Activated CD4-positive, alpha-beta T cell treated with anti-CD3 and anti-CD28 coated beads for 36 hours (primary cell): ENCODE results near the gene ZFHX3. TPM values are rescaled to one million over a fixed set of nuclear protein-coding genes. Genes with fewer than 3 reads are reported as not detected.

Experiments used
- ATAC-seq: fragments of 200-7000 bp; cut with Tn5 transposase; one replicate; pipeline ENCODE4 v1.10.0; 2021; ENCODE audit warnings: mild to moderate bottlenecking, moderate library complexity
- CTCF ChIA-PET: fragments of 350-600 bp; sonication (Branson Sonifier 250); formaldehyde crosslinking; loops from one replicate; lab custom pipeline; 2021; ENCODE audit warnings: antibody characterized with exemption; lab: Charles Lee
- POLR2A ChIA-PET: fragments of 350-600 bp; sonication (Branson Sonifier 250); formaldehyde crosslinking; loops from one replicate; lab custom pipeline; 2021; ENCODE audit warnings: antibody characterized with exemption, inconsistent platforms; lab: Charles Lee
- DNase-seq: peaks from one replicate; pipeline ENCODE4 v3.0.0-alpha.2; 2020
- H3K27ac Mint-ChIP-seq: one replicate; pipeline ENCODE4 v1.8.0; 2021; ENCODE audit warnings: mixed read lengths
- H3K27me3 Mint-ChIP-seq: one replicate; pipeline ENCODE4 v1.8.0; 2021; ENCODE audit warnings: mixed read lengths
- H3K36me3 Mint-ChIP-seq: one replicate; pipeline ENCODE4 v1.8.0; 2021; ENCODE audit warnings: low read depth, mixed read lengths
- H3K4me1 Mint-ChIP-seq: one replicate; pipeline ENCODE4 v1.8.0; 2021; ENCODE audit warnings: mixed read lengths
- H3K4me3 Mint-ChIP-seq: one replicate; pipeline ENCODE4 v1.8.0; 2021; ENCODE audit warnings: mild to moderate bottlenecking, moderate library complexity, mixed read lengths
- H3K9me3 Mint-ChIP-seq: one replicate; pipeline ENCODE4 v1.8.0; 2021; ENCODE audit warnings: low read depth, mixed read lengths
- intact Hi-C, 2 experiments: fragments of 100-400 bp; cut with DNase I in 1 of 2; cut with micrococcal nuclease in 1 of 2; formaldehyde crosslinking; loops; one replicate each; pipeline versions ENCODE4 v1.14.2 to v1.15.1; 2022 to 2024; cut with DNase I, micrococcal nuclease
- total RNA-seq, 2 experiments: library from RNA; stranded (reverse); gene quantifications; one replicate each; pipeline ENCODE4 v1.2.3, GENCODE V29; 2021

ZFHX3 gene
- total RNA-seq, 2 experiments from 2014 or later, result 0.27 to 0.37 TPM

GRCh38 chr16:72969812-72970211 lies 78.1 kb downstream of the ZFHX3 start:
- intact Hi-C loops, result no loop called here
- ChIA-PET CTCF (no interaction called here), POLR2A (no interaction called here)
- Mint-ChIP-seq H3K27ac (no peak overlapping the region), H3K36me3 (no peaks in the 10 kb centered on the region), H3K27me3 (no peaks in the 10 kb centered on the region), H3K4me3 (no peak overlapping the region), H3K4me1 (no peaks in the 10 kb centered on the region), H3K9me3 (peaks cover 2% of the 10 kb centered on the region)
- ATAC-seq, result no peak
- DNase-seq, result no peak

- ATAC-seq, result no peak
- Mint-ChIP-seq H3K9me3 (peaks cover 2% of the 10 kb centered on the region), H3K4me1 (no peaks in the 10 kb centered on the region), H3K36me3 (no peaks in the 10 kb centered on the region), H3K4me3 (no peak overlapping the region), H3K27ac (no peak overlapping the region), H3K27me3 (no peaks in the 10 kb centered on the region)
- ChIA-PET CTCF (no interaction called here), POLR2A (no interaction called here)
- no peak for DNase-seq
- intact Hi-C loops, result no loop called here
These were observed 78.8 kb downstream of the ZFHX3 start for GRCh38 chr16:72969146-72969545.

GRCh38 chr16:72967941-72968340 lies 80.0 kb downstream of the ZFHX3 start:
- no peak for ATAC-seq
- ChIA-PET POLR2A (no interaction called here), CTCF (no interaction called here)
- H3K9me3 Mint-ChIP-seq, result peaks cover 2% of the 10 kb centered on the region
- no peaks in the 10 kb centered on the region for H3K4me1 Mint-ChIP-seq
- H3K27ac Mint-ChIP-seq, result no peak overlapping the region
- intact Hi-C loops, result no loop called here
- DNase-seq, result no peak
- no peaks in the 10 kb centered on the region for H3K36me3 Mint-ChIP-seq
- no peak overlapping the region for H3K4me3 Mint-ChIP-seq
- H3K27me3 Mint-ChIP-seq, result no peaks in the 10 kb centered on the region

- H3K36me3 Mint-ChIP-seq, result no peaks in the 10 kb centered on the region
- intact Hi-C loops, result no loop called here
- POLR2A ChIA-PET, result no interaction called here
These were observed 84.2 kb downstream of the ZFHX3 start for GRCh38 chr16:72963533-72964315.

GRCh38 chr16:72962347-72962746 lies 85.6 kb downstream of the ZFHX3 start:
- Mint-ChIP-seq H3K27ac (no peak overlapping the region), H3K4me1 (no peaks in the 10 kb centered on the region), H3K27me3 (no peaks in the 10 kb centered on the region), H3K36me3 (no peaks in the 10 kb centered on the region), H3K4me3 (no peak overlapping the region), H3K9me3 (no peaks in the 10 kb centered on the region)
- intact Hi-C loops, result no loop called here
- ATAC-seq, result no peak
- ChIA-PET CTCF (no interaction called here), POLR2A (no interaction called here)
- DNase-seq, result no peak

More at GRCh38 chr16:72963533-72964315, 84.2 kb downstream of the ZFHX3 start:
- H3K27me3 Mint-ChIP-seq, result no peaks in the 10 kb centered on the region
- CTCF ChIA-PET, result interaction anchor here (0.6 kb wide), 1 partner anchor 1037 kb away, joined by 4 read pairs; no protein-coding TSS in a partner anchor
- DNase-seq (no peak), ATAC-seq (no peak)
- H3K4me1 Mint-ChIP-seq, result no peaks in the 10 kb centered on the region
- H3K4me3 Mint-ChIP-seq, result no peak overlapping the region
- H3K27ac Mint-ChIP-seq, result no peak overlapping the region
- H3K9me3 Mint-ChIP-seq, result no peaks in the 10 kb centered on the region

- Mint-ChIP-seq H3K27me3 (no peaks in the 10 kb centered on the region), H3K4me1 (no peaks in the 10 kb centered on the region), H3K9me3 (no peaks in the 10 kb centered on the region), H3K4me3 (no peak overlapping the region), H3K27ac (no peak overlapping the region), H3K36me3 (no peaks in the 10 kb centered on the region)
- DNase-seq (no peak), ATAC-seq (no peak)
- intact Hi-C loops, result no loop called here
- POLR2A ChIA-PET, result no interaction called here
- CTCF ChIA-PET, result no interaction called here
These were observed 86.1 kb downstream of the ZFHX3 start for GRCh38 chr16:72961863-72962262.

GRCh38 chr16:72961115-72961832 lies 86.7 kb downstream of the ZFHX3 start:
- Mint-ChIP-seq H3K9me3 (no peaks in the 10 kb centered on the region), H3K36me3 (no peaks in the 10 kb centered on the region)
- intact Hi-C loops, result no loop called here

GRCh38 chr16:72960101-72960500 lies 87.8 kb downstream of the ZFHX3 start:
- Mint-ChIP-seq H3K9me3 (no peaks in the 10 kb centered on the region), H3K27me3 (no peaks in the 10 kb centered on the region), H3K4me1 (no peaks in the 10 kb centered on the region), H3K27ac (no peak overlapping the region), H3K4me3 (no peak overlapping the region), H3K36me3 (no peaks in the 10 kb centered on the region)
- DNase-seq (no peak), ATAC-seq (no peak)
- ChIA-PET CTCF (no interaction called here), POLR2A (no interaction called here)
- intact Hi-C loops, result no loop called here

More at GRCh38 chr16:72961115-72961832, 86.7 kb downstream of the ZFHX3 start:
- H3K27me3 Mint-ChIP-seq, result no peaks in the 10 kb centered on the region
- H3K27ac Mint-ChIP-seq, result no peak overlapping the region
- POLR2A ChIA-PET, result no interaction called here
- DNase-seq (no peak), ATAC-seq (no peak)
- no peaks in the 10 kb centered on the region for H3K4me1 Mint-ChIP-seq
- CTCF ChIA-PET, result no interaction called here
- H3K4me3 Mint-ChIP-seq, result no peak overlapping the region

- Mint-ChIP-seq H3K27ac (no peak overlapping the region), H3K27me3 (no peaks in the 10 kb centered on the region), H3K4me3 (no peak overlapping the region), H3K9me3 (no peaks in the 10 kb centered on the region), H3K4me1 (no peaks in the 10 kb centered on the region), H3K36me3 (no peaks in the 10 kb centered on the region)
- POLR2A ChIA-PET, result no interaction called here
- ATAC-seq (no peak), DNase-seq (no peak)
- CTCF ChIA-PET, result no interaction called here
- intact Hi-C loops, result no loop called here
These were observed 88.5 kb downstream of the ZFHX3 start for GRCh38 chr16:72959301-72959996.

GRCh38 chr16:72958522-72959076 lies 89.3 kb downstream of the ZFHX3 start:
- Mint-ChIP-seq H3K9me3 (no peaks in the 10 kb centered on the region), H3K27ac (no peak overlapping the region), H3K4me3 (no peak overlapping the region), H3K4me1 (no peaks in the 10 kb centered on the region), H3K27me3 (no peaks in the 10 kb centered on the region), H3K36me3 (no peaks in the 10 kb centered on the region)
- CTCF ChIA-PET, result interaction anchor here (0.5 to 0.9 kb wide), 2 partner anchors 96 to 126 kb away, joined by 3 read pairs; no protein-coding TSS in a partner anchor
- DNase-seq (no peak), ATAC-seq (no peak)
- intact Hi-C loops, result no loop called here
- POLR2A ChIA-PET, result no interaction called here
